ENCODE data around the gene LYPLA2. TPM values are rescaled to one million over a fixed set of nuclear protein-coding genes. Genes with fewer than 3 reads are reported as not detected.

Gene LYPLA2
- total and polyA plus RNA-seq, 2 experiments from 2014 or later, result 73.6 to 150 TPM

- H3K36me3 ChIP-seq, result peaks cover 3% of the 10 kb centered on the region
- TF ChIP-seq, protein P1, sequence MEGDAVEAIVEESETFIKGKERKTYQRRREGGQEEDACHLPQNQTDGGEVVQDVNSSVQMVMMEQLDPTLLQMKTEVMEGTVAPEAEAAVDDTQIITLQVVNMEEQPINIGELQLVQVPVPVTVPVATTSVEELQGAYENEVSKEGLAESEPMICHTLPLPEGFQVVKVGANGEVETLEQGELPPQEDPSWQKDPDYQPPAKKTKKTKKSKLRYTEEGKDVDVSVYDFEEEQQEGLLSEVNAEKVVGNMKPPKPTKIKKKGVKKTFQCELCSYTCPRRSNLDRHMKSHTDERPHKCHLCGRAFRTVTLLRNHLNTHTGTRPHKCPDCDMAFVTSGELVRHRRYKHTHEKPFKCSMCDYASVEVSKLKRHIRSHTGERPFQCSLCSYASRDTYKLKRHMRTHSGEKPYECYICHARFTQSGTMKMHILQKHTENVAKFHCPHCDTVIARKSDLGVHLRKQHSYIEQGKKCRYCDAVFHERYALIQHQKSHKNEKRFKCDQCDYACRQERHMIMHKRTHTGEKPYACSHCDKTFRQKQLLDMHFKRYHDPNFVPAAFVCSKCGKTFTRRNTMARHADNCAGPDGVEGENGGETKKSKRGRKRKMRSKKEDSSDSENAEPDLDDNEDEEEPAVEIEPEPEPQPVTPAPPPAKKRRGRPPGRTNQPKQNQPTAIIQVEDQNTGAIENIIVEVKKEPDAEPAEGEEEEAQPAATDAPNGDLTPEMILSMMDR (IDR thresholded peaks at IDR 0.05; ENCODE audit: low read depth, low read length), result no peak
- DNase-seq (ENCODE audit: low read depth in 1 of 2, low spot score in 1 of 2), result no peak
- H3K27ac ChIP-seq, result no peak overlapping the region
- no peaks in the 10 kb centered on the region for H3K27me3 ChIP-seq
- no peaks in the 10 kb centered on the region for H3K9me3 ChIP-seq (ENCODE audit: low read depth)
- no peaks in the 10 kb centered on the region for H3K4me1 ChIP-seq (ENCODE audit: low read depth)
- no peak overlapping the region for H3K4me3 ChIP-seq
These were observed 15.3 kb downstream of the LYPLA2 start for GRCh38 chr1:23806280-23806679.

DNA sequence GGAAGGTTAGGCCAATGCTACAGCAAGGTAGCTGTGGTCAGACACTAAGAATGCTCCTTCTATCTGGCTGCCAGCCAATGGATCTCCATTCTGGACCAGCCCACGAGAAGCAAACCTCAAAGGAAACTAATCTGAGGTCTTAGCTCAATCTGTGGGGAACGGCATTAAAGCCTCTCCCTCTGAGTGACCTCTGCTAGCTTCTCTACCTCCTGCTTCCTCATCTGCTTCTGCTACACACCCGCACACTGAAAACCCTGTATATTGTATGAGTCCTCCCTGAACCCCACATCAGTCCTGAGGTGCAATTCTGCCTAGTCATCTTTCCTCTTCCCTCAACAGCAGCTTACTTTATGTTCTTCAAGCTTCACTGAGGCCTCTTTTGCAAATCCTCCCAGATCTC is 16.5 kb downstream of the LYPLA2 start:
- H3K4me3 ChIP-seq, result no peak overlapping the region
- no peak for DNase-seq (ENCODE audit: low read depth in 1 of 2, low spot score in 1 of 2)
- no peaks in the 10 kb centered on the region for H3K4me1 ChIP-seq (ENCODE audit: low read depth)
- peaks cover 3% of the 10 kb centered on the region for H3K36me3 ChIP-seq
- no peak overlapping the region for H3K27ac ChIP-seq
- no peaks in the 10 kb centered on the region for H3K9me3 ChIP-seq (ENCODE audit: low read depth)
- no peaks in the 10 kb centered on the region for H3K27me3 ChIP-seq
- TF ChIP-seq, protein P1 (IDR thresholded peaks at IDR 0.05; ENCODE audit: low read depth, low read length), result no peak

GRCh38 chr1:23809751-23810171 is 18.8 kb downstream of the LYPLA2 start:
- no peaks in the 10 kb centered on the region for H3K4me1 ChIP-seq (ENCODE audit: low read depth)
- DNase-seq (ENCODE audit: low read depth in 1 of 2, low spot score in 1 of 2), result peak; percentile 74 to 76
- H3K4me3 ChIP-seq, result no peak overlapping the region
- no peak overlapping the region for H3K27ac ChIP-seq
- no peaks in the 10 kb centered on the region for H3K9me3 ChIP-seq (ENCODE audit: low read depth)
- peaks cover 14% of the 10 kb centered on the region for H3K36me3 ChIP-seq
- no peaks in the 10 kb centered on the region for H3K27me3 ChIP-seq
- TF ChIP-seq, protein P1 (IDR thresholded peaks at IDR 0.05; ENCODE audit: low read depth, low read length), result peak; percentile 82

DNA sequence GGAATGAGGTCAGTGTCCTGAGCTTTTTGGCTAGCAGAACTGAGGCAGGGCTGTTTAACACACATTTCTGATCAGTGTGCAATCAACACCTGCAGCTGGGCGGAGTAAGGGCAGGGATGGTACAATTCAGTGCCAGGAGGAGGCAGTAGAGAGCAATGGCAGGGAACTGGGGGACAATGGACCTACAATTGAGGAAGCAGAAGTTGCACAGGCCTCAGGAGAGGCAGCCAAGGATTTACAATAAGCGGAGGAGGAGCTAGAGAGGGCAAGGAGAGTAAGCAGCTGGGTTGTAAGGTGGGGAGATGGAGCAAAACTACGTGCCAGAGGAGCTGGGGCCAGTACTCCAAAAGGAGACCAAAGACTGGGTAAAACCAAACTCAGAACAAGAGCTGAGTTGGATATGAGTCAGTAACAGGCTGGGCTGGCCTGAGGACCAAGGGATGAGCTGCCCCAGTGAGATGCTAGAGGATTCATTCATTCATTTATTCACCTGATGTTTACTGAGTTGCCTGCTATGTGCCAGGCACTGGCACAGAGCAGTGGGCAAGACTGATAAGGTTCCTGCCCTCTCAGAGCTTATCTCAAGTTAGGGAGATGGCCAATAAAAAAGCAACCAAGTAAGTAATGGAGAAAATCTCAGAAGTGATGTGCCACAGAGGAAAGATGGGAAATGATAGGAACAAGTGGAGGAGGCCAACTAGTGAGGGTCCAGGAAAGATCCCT is 20.0 kb downstream of the LYPLA2 start:
- Histone ChIP-seq H3K9me3 (ENCODE audit: low read depth) (no peaks in the 10 kb centered on the region), H3K27me3 (no peaks in the 10 kb centered on the region), H3K4me3 (no peak overlapping the region), H3K4me1 (ENCODE audit: low read depth) (no peaks in the 10 kb centered on the region), H3K27ac (no peak overlapping the region), H3K36me3 (peaks cover 17% of the 10 kb centered on the region)
- TF ChIP-seq, protein P1 (IDR thresholded peaks at IDR 0.05; ENCODE audit: low read depth, low read length), result peak; percentile 54
- DNase-seq (ENCODE audit: low read depth in 1 of 2, low spot score in 1 of 2), result peak; percentile 41

DNA sequence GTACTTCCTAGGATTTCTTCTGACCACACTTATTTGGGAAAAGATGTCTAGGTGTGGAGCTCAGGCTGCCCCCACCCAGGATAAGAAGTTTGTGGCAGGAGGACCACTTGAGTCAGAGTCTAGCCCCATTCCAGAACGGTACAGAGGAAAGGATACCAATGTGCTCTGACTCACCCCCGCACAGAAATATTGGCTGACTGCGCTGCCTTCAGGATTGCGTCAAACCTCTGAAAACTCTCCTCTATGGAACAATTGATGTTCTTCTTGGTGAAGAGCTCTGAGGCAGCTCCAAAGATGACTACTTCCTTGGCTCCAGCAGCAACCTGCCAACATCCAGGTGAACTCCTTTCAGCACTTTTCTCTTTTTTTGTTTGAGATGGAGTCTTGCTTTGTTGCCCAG is 23.1 kb downstream of the LYPLA2 start:
- peaks cover 32% of the 10 kb centered on the region for H3K36me3 ChIP-seq
- DNase-seq (ENCODE audit: low read depth in 1 of 2, low spot score in 1 of 2), result no peak
- H3K9me3 ChIP-seq (ENCODE audit: low read depth), result no peaks in the 10 kb centered on the region
- H3K27me3 ChIP-seq, result no peaks in the 10 kb centered on the region
- TF ChIP-seq, protein P1 (IDR thresholded peaks at IDR 0.05; ENCODE audit: low read depth, low read length), result no peak
- H3K4me3 ChIP-seq, result no peak overlapping the region
- H3K4me1 ChIP-seq (ENCODE audit: low read depth), result no peaks in the 10 kb centered on the region
- no peak overlapping the region for H3K27ac ChIP-seq

Measured in cardiac muscle cell (in vitro differentiated cells and primary cell).